BE2C (cell line): ENCODE data around the gene AZIN2.

Experiments
- DNase-seq: peaks from one replicate; pipeline ENCODE4 v3.0.0-alpha.2; 2020
- H3K27me3 ChIP-seq: fragments of 250-450 bp; sonication (Bioruptor Pico); 2 replicates; pipeline ENCODE4 v1.5.1; 2020; ENCODE audit warnings: mild to moderate bottlenecking
- H3K36me3 ChIP-seq: fragments of 250-450 bp; sonication (Bioruptor Pico); 2 replicates; pipeline ENCODE4 v1.5.1; 2020; ENCODE audit warnings: mild to moderate bottlenecking
- H3K4me1 ChIP-seq: fragments of 250-450 bp; sonication (Bioruptor Pico); 2 replicates; pipeline ENCODE4 v1.5.1; 2020
- H3K4me3 ChIP-seq: 2 replicates; pipeline ENCODE4 v1.5.1; 2011; ENCODE audit warnings: low read depth, low read length
- H3K9me3 ChIP-seq: fragments of 250-450 bp; sonication (Bioruptor Pico); 2 replicates; pipeline ENCODE4 v1.5.1; 2020
- TF ChIP-seq, protein P1 (sequence below): IDR thresholded peaks from 2 replicates; pipeline ENCODE4 v1.5.1; 2012; ENCODE audit warnings: mild to moderate bottlenecking, low read depth, low read length

Gene AZIN2

DNA sequence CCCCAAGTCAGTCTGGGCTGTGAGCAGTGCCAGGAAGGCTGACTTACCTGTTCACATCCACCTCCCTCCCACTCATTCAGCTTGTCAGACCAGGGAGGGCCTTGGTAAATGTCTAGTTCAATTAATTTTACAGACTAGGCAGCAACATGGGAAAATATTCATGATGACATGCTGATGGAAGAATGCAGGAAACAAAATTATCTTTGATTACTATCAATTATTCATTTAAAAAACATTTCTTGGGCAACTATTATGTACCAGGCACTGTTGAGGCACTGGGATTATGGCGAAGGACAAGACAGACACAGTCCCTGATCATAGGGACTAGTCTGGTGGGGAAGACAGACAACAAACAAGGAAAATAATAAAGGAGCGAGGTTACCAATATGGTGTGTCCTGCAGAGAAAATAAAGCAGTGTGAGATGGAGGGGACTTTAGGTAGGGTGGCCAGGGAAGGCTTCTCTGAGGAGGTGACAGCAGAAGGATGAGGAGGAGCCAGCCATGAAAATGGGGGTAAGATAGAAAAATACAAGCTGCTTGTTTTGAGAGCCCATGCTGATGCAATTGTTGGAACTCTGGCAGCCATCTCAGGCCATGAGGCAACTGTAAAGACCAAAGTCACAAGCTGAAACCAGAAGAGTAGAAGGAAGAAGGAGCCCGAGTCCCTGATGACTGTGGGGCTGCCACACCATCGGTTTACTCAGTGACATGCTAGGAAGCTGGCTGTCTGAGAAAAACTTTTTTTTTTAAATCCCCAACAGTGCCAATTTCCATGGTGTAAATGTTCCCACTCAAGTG is 86.9 kb downstream of the AZIN2 start:
- no peaks in the 10 kb centered on the region for H3K36me3 ChIP-seq
- no peaks in the 10 kb centered on the region for H3K4me1 ChIP-seq
- H3K27me3 ChIP-seq = no peaks in the 10 kb centered on the region
- no peak for DNase-seq
- no peaks in the 10 kb centered on the region for H3K9me3 ChIP-seq
- TF ChIP-seq, protein P1, sequence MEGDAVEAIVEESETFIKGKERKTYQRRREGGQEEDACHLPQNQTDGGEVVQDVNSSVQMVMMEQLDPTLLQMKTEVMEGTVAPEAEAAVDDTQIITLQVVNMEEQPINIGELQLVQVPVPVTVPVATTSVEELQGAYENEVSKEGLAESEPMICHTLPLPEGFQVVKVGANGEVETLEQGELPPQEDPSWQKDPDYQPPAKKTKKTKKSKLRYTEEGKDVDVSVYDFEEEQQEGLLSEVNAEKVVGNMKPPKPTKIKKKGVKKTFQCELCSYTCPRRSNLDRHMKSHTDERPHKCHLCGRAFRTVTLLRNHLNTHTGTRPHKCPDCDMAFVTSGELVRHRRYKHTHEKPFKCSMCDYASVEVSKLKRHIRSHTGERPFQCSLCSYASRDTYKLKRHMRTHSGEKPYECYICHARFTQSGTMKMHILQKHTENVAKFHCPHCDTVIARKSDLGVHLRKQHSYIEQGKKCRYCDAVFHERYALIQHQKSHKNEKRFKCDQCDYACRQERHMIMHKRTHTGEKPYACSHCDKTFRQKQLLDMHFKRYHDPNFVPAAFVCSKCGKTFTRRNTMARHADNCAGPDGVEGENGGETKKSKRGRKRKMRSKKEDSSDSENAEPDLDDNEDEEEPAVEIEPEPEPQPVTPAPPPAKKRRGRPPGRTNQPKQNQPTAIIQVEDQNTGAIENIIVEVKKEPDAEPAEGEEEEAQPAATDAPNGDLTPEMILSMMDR = no peak
- H3K4me3 ChIP-seq = no peak overlapping the region

DNA sequence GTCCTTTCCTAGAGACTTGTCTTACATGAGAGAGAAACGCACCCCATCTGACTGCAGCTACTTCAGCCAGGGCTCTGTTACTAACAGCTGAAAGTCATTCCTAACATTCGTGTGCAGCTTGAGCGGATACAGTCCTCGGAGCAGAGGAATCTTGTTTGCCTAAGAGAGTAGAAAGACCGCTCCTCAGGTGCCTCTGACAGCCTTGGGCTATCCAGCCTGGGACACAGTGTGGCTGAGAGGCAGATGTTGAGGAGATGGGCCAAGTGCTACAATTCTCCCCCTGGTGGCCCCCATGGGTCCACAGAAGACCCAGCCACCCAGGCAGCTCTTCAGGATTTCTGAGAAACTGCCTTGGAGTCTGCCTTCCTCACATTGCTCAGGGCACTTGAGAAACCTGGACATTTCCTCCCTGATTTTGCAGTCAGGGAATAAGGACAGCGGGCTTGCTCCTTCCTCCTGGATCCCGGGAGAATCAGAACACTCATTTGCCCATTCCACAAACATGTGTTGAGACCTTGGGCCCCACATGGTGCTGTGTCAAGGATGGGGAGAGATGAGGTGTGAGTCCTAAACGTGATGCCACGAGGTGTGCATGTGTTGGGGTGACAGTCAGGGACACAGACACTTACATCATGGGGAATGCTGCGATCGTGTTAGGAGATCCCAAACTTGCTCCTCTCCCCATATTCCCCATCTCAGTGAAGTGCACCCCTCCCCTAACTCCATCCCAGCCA is 87.8 kb downstream of the AZIN2 start:
- Histone ChIP-seq H3K27me3 (no peaks in the 10 kb centered on the region), H3K9me3 (no peaks in the 10 kb centered on the region), H3K4me1 (no peaks in the 10 kb centered on the region), H3K4me3 (no peak overlapping the region), H3K36me3 (no peaks in the 10 kb centered on the region)
- TF ChIP-seq, protein P1 = 0 out of 2 replicates have a peak, but pooled peaks have one; percentile 6
- no peak for DNase-seq

DNA sequence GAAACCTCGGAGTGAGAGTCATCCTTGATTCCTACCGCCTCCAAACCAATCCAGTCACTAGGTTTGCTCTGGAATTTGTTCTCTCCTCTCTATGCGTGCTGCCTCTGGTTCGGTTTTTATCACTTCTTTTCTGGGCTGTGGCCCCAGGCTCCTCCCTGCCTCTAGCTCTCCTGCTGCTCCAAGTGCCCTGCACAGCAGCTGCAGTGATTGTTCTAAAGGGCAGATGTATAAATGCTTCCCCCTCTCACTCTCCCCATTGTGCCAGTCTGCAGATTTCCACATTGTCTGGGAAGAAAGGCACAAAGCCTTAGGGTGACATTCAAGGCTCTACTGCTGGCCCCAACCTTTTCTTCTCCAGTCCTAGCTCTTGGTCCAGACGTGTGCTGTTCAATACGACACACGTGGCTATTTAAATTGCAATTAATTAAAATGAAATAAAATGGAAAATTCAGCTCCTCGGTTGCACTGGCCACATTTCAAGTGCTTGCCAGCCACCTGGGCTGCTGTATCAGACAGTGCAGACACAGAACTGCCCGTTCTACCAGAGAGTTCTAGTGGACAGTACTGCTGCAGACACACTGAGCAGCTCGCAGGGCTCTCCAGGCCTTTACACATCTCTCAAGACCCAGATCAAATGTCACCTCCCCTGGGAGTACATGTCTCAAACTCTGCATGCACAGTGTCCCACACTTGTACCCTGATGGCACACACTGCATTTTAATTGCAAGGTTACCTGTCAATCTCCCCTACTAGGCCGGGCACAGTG is 88.5 kb downstream of the AZIN2 start:
- DNase-seq = no peak
- H3K36me3 ChIP-seq = no peaks in the 10 kb centered on the region
- H3K27me3 ChIP-seq = no peaks in the 10 kb centered on the region
- TF ChIP-seq, protein P1 = no peak
- no peak overlapping the region for H3K4me3 ChIP-seq
- no peaks in the 10 kb centered on the region for H3K4me1 ChIP-seq
- H3K9me3 ChIP-seq = no peaks in the 10 kb centered on the region
